Esophagus squamous epithelium (tissue), 5 donors: ENCODE data around the gene SHISA4. TPM values are rescaled to one million over a fixed set of nuclear protein-coding genes. Genes with fewer than 3 reads are reported as not detected.
"Not testable (repeated sequence)": the region's sequence is repeated elsewhere in the genome, so short reads cannot be mapped to it uniquely, and the experiment has no call there.

Experiments
- DNase-seq: peaks from one replicate; lab custom pipeline; 2025; lab: John Stamatoyannopoulos, UW
- H3K27ac ChIP-seq, 4 donors: fragments of 200-600 bp; sonication (generic); one replicate each; pipeline ENCODE4 v1.5.1; 2016 to 2019; ENCODE audit warnings: mild to moderate bottlenecking in 1 of 4
- H3K27me3 ChIP-seq, 4 donors: fragments of 200-600 bp; sonication (generic); 1 replicate in 3 of 4; 2 replicates in 1 of 4; pipeline versions ENCODE4 v1.5.1 to v1.6.0; 2017 to 2021; ENCODE audit warnings: antibody characterized with exemption in 1 of 4
- H3K36me3 ChIP-seq, 3 donors: fragments of 200-600 bp; sonication (generic); one replicate each; pipeline ENCODE4 v1.5.1; 2016 to 2019
- H3K4me1 ChIP-seq, 3 donors: fragments of 200-600 bp; sonication (generic); one replicate each; pipeline ENCODE4 v1.5.1; 2017 to 2019
- H3K4me3 ChIP-seq, 4 donors: fragments of 200-600 bp; sonication (generic); 1 replicate in 3 of 4; 2 replicates in 1 of 4; pipeline ENCODE4 v1.5.1; 2016 to 2019; ENCODE audit warnings: mild to moderate bottlenecking in 2 of 4, moderate library complexity in 1 of 4
- H3K9me3 ChIP-seq, 3 donors: fragments of 200-600 bp; sonication (generic); one replicate each; pipeline ENCODE4 v1.5.1; 2016 to 2019
- CTCF ChIP-seq, 6 experiments: fragments of 450-650 bp in 4 of 6; fragments of 200-600 bp in 2 of 6; sonication (generic) in 2 of 6; IDR thresholded peaks; one replicate each; pipeline ENCODE4 v1.5.1; 2016 to 2019; ENCODE audit warnings: antibody characterized with exemption in 6 of 6, mild to moderate bottlenecking in 4 of 6, moderate library complexity in 4 of 6
- POLR2A ChIP-seq, 4 donors: fragments of 450-650 bp; IDR thresholded peaks; one replicate each; pipeline ENCODE4 v1.6.1; 2017; ENCODE audit warnings: antibody characterized with exemption in 4 of 4, mild to moderate bottlenecking in 4 of 4, moderate library complexity in 3 of 4
- WGBS, 2 donors: methylation state at CpG; one replicate each; pipeline ENCODE4 v1.1.5; 2018; 5-methylcytosine and 5-hydroxymethylcytosine counted together
- intact Hi-C: fragments of 100-400 bp; cut with DNase I; formaldehyde crosslinking; loops from one replicate; pipeline ENCODE4 v1.15.0; 2022
- total RNA-seq, 4 donors: library from RNA; depleted of rRNA; stranded (reverse); fragments of >200 nt; gene quantifications; one replicate each; pipeline ENCODE4 v1.1.0, GENCODE V29; 2016
- donor health status: DM: yes; HTN: yes; CAD: no.

The SHISA4 gene
- 10 to 100 TPM in 1 of 4 donors, 1 to 10 TPM in 3; 3.3 to 12.3 (median 5.6) TPM for total RNA-seq

GRCh38 chr1:201888282-201889089 lies at the start of gene SHISA4:
SHISA4 (plus strand) TSS chr1:201888898; CDS start chr1:201888995, 97 bp downstream.
- Histone ChIP-seq H3K27ac (peak within 1 kb of the TSS; percentile 58 to 86 (median 74)), H3K36me3 (no peaks in the 10 kb centered on the region), H3K27me3 (peaks cover 0 to 33% (median 0%) of the 10 kb centered on the region in 4 donors), H3K4me1 (peaks cover 19 to 63% (median 30%) of the 10 kb centered on the region in 3 donors), H3K9me3 (no peaks in the 10 kb centered on the region), H3K4me3 (peak within 1 kb of the TSS; percentile 50 to 86 (median 64))
- TF ChIP-seq POLR2A (IDR thresholded peaks at IDR 0.05): peak in 2 of 4 donors; percentile 48 to 51
- peak in 1 of 6 experiments; percentile 4 for TF ChIP-seq CTCF (IDR thresholded peaks at IDR 0.05)
- intact Hi-C loops: no loop called here
- WGBS, 2 donors: 42% methylated on average over 2 of the region's 49 CpGs; no CpG with 5 or more reads in 1 of the 2 donors
- no peak for DNase-seq

GRCh38 chr1:201839089-201839488 lies 49.6 kb upstream of the SHISA4 start:
- intact Hi-C loops: not testable (repeated sequence)
- WGBS, 2 donors: 97 to 100% methylated on average over 3 to 6 of the region's 10 CpGs

GRCh38 chr1:201840055-201840454 lies 48.6 kb upstream of the SHISA4 start:
- no peak for DNase-seq
- Histone ChIP-seq H3K4me1 (peaks cover 0 to 4% (median 0%) of the 10 kb centered on the region in 3 donors), H3K4me3 (no peak overlapping the region), H3K9me3 (no peaks in the 10 kb centered on the region), H3K27ac (no peak overlapping the region), H3K36me3 (peaks cover 0 to 12% (median 0%) of the 10 kb centered on the region in 3 donors), H3K27me3 (no peaks in the 10 kb centered on the region)
- no peak for TF ChIP-seq CTCF (IDR thresholded peaks at IDR 0.05)
- no peak for TF ChIP-seq POLR2A (IDR thresholded peaks at IDR 0.05)
- intact Hi-C loops: no loop called here
- 90 to 99% methylated on average over 4 of the region's 4 CpGs for WGBS, 2 donors

More at GRCh38 chr1:201839089-201839488, 49.6 kb upstream of the SHISA4 start:
- not testable (repeated sequence) for H3K27me3 ChIP-seq, DNase-seq, H3K4me3 ChIP-seq, H3K27ac ChIP-seq, H3K9me3 ChIP-seq
- Histone ChIP-seq H3K4me1 (peaks cover 0 to 11% (median 0%) of the 10 kb centered on the region in 3 donors), H3K36me3 (peaks cover 0 to 17% (median 0%) of the 10 kb centered on the region in 3 donors)

GRCh38 chr1:201840490-201840889 lies 48.2 kb upstream of the SHISA4 start:
- Histone ChIP-seq H3K4me3 (no peak overlapping the region), H3K27me3 (no peaks in the 10 kb centered on the region), H3K4me1 (peaks cover 0 to 4% (median 0%) of the 10 kb centered on the region in 3 donors), H3K36me3 (peaks cover 0 to 12% (median 0%) of the 10 kb centered on the region in 3 donors), H3K9me3 (no peaks in the 10 kb centered on the region), H3K27ac (no peak overlapping the region)
- intact Hi-C loops: no loop called here
- WGBS, 2 donors: 86 to 96% methylated on average over 1 of the region's 1 CpG
- TF ChIP-seq POLR2A (IDR thresholded peaks at IDR 0.05) (no peak), CTCF (IDR thresholded peaks at IDR 0.05) (no peak)
- no peak for DNase-seq

- no peaks in the 10 kb centered on the region for H3K27me3 ChIP-seq
- H3K36me3 ChIP-seq: peaks cover 0 to 9% (median 0%) of the 10 kb centered on the region in 3 donors
- no peak for DNase-seq
- intact Hi-C loops: no loop called here
- TF ChIP-seq POLR2A (IDR thresholded peaks at IDR 0.05) (no peak), CTCF (IDR thresholded peaks at IDR 0.05) (no peak)
- no peaks in the 10 kb centered on the region for H3K9me3 ChIP-seq
- no peak overlapping the region for H3K27ac ChIP-seq
- peaks cover 0 to 4% (median 0%) of the 10 kb centered on the region in 3 donors for H3K4me1 ChIP-seq
- WGBS, 2 donors: 85 to 92% methylated on average over 2 of the region's 2 CpGs
- no peak overlapping the region for H3K4me3 ChIP-seq
These were observed 47.3 kb upstream of the SHISA4 start for GRCh38 chr1:201841265-201841912.
